IPS-NIHi7 (cell line): ENCODE data around the gene NFE2.
A peak's percentile ranks its signal among the peaks of the same experiment; 100 is the strongest.
"Not testable (repeated sequence)": the region's sequence is repeated elsewhere in the genome, so short reads cannot be mapped to it uniquely, and the experiment has no call there.

Experiments used
- DNase-seq: peaks from one replicate; pipeline ENCODE4 v3.0.0; 2012; ENCODE audit warnings: mixed read lengths; ENCODE audit errors: extremely low spot score

NFE2 gene

GRCh38 chr12:54300732-54301427 lies at the start of gene NFE2:
Gene NFE2 (minus strand): TSS chr12:54301015. CDS start chr12:54295248, 5,767 bp downstream.
- DNase-seq: peak; percentile 86

- DNase-seq: no peak
Observed at GRCh38 chr12:54349679-54350078, 48.9 kb upstream of the NFE2 start.

- DNase-seq: no peak
Observed at GRCh38 chr12:54349036-54349435, 48.2 kb upstream of the NFE2 start.

GRCh38 chr12:54341378-54342300 lies 40.8 kb upstream of the NFE2 start:
- no peak for DNase-seq

- no peak for DNase-seq
Observed at GRCh38 chr12:54340846-54341245, 40.0 kb upstream of the NFE2 start.

GRCh38 chr12:54338698-54339296 lies 38.0 kb upstream of the NFE2 start:
- DNase-seq: no peak

- no peak for DNase-seq
Observed at GRCh38 chr12:54337854-54338650, 37.2 kb upstream of the NFE2 start.

GRCh38 chr12:54337280-54337842 lies 36.5 kb upstream of the NFE2 start:
- no peak for DNase-seq

GRCh38 chr12:54333420-54334034 lies 32.7 kb upstream of the NFE2 start:
- no peak for DNase-seq

- no peak for DNase-seq
Observed at GRCh38 chr12:54331461-54331860, 30.6 kb upstream of the NFE2 start.

GRCh38 chr12:54330442-54330841 lies 29.6 kb upstream of the NFE2 start:
- no peak for DNase-seq

GRCh38 chr12:54329759-54330158 lies 28.9 kb upstream of the NFE2 start:
- DNase-seq: no peak

GRCh38 chr12:54328595-54329337 lies 28.0 kb upstream of the NFE2 start:
- DNase-seq: no peak

GRCh38 chr12:54325442-54326109 lies 24.8 kb upstream of the NFE2 start:
- not testable (repeated sequence) for DNase-seq

- peak; percentile 97 for DNase-seq
Observed at GRCh38 chr12:54324617-54325441, 24.0 kb upstream of the NFE2 start, which contains the start of gene COPZ1. Gene COPZ1 (plus strand): TSS chr12:54325131. CDS start chr12:54325164, 33 bp downstream.

GRCh38 chr12:54321363-54321762 lies 20.5 kb upstream of the NFE2 start:
- DNase-seq: no peak

- not testable (repeated sequence) for DNase-seq
Observed at GRCh38 chr12:54312309-54312708, 11.5 kb upstream of the NFE2 start.

GRCh38 chr12:54311051-54311450 lies 10.2 kb upstream of the NFE2 start:
- no peak for DNase-seq
